ENCODE data around the gene SPP1.

Gene SPP1

DNA sequence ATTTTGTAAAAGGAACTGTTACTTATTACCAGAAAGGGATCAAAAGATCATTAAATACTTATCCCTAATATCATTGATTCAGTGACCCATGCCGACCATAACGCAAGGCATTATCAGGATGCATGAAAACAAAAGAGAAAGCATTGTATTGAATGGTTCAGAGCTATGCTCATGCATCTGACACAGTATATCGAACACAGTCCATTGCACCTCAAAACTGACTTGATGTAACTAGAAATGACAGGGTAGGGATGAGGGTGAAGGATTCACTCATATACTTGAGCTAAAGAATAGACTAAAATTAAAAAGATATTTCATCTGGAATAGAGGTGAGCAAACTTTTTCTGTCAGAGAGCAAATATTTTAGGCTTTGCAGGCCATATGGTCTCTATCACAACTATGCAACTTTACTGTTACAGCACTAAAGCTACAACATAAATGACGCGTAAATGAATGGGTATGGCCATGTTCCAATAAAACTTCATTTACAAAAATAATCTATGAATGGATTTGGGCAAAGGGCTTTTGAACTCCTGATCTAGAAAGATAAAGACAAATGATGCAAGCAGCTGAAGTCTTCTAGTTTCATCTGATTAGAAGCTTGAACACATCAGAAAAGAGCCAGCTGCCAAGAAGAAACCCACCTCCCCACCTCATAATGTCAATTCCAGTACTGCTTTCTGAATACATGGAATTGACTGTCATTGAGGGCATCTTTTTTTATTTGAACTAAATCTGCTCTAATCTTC, 12.9 kb upstream of the SPP1 start:
- Histone ChIP-seq H3K36me3 (ENCODE audit: low read depth) (no peaks in the 10 kb centered on the region), H3K27ac (ENCODE audit: poor library complexity, severe bottlenecking) (no peak overlapping the region), H3K9me3 (ENCODE audit: severe bottlenecking) (no peaks in the 10 kb centered on the region), H3K4me3 (ENCODE audit: severe bottlenecking) (no peak overlapping the region), H3K4me1 (ENCODE audit: insufficient read depth, poor library complexity, severe bottlenecking) (no peaks in the 10 kb centered on the region), H3K27me3 (ENCODE audit: insufficient read depth, poor library complexity, severe bottlenecking) (no peaks in the 10 kb centered on the region)
- DNase-seq (ENCODE audit: low spot score) (no peak), ATAC-seq (ENCODE audit: low read depth) (no peak)
- TF ChIP-seq, protein P1, sequence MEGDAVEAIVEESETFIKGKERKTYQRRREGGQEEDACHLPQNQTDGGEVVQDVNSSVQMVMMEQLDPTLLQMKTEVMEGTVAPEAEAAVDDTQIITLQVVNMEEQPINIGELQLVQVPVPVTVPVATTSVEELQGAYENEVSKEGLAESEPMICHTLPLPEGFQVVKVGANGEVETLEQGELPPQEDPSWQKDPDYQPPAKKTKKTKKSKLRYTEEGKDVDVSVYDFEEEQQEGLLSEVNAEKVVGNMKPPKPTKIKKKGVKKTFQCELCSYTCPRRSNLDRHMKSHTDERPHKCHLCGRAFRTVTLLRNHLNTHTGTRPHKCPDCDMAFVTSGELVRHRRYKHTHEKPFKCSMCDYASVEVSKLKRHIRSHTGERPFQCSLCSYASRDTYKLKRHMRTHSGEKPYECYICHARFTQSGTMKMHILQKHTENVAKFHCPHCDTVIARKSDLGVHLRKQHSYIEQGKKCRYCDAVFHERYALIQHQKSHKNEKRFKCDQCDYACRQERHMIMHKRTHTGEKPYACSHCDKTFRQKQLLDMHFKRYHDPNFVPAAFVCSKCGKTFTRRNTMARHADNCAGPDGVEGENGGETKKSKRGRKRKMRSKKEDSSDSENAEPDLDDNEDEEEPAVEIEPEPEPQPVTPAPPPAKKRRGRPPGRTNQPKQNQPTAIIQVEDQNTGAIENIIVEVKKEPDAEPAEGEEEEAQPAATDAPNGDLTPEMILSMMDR (IDR thresholded peaks at IDR 0.05; ENCODE audit: poor library complexity, severe bottlenecking): no peak

DNA sequence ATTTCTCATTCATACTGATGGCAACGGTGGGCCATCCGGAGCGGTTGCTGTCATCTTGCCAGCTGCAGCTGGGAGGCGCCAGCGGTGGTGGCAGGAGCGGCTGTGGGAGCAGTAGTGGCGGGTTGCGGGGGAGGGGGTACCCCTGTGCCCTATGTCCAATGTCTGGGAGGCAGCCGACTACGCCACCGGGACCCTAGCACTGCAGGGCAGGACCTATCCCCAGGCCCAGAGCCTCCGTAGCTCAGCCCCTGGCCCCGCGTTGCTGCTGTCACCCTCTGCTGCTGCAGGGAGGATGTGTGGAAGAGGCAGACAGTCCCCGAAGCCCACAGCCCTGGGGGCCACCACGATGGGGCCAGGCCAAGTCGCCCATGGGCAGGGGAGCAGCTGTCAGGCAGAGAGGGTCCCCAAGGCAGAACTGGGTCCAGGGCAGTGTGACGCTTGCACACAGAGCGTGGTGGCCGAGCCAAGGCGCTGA, 10.0 kb upstream of the SPP1 start:
- H3K27ac ChIP-seq (ENCODE audit: poor library complexity, severe bottlenecking): no peak overlapping the region
- DNase-seq (ENCODE audit: low spot score) (no peak), ATAC-seq (ENCODE audit: low read depth) (no peak)
- no peaks in the 10 kb centered on the region for H3K9me3 ChIP-seq (ENCODE audit: severe bottlenecking)
- TF ChIP-seq, protein P1 (IDR thresholded peaks at IDR 0.05; ENCODE audit: poor library complexity, severe bottlenecking): no peak
- no peaks in the 10 kb centered on the region for H3K4me1 ChIP-seq (ENCODE audit: insufficient read depth, poor library complexity, severe bottlenecking)
- no peaks in the 10 kb centered on the region for H3K36me3 ChIP-seq (ENCODE audit: low read depth)
- no peaks in the 10 kb centered on the region for H3K27me3 ChIP-seq (ENCODE audit: insufficient read depth, poor library complexity, severe bottlenecking)
- H3K4me3 ChIP-seq (ENCODE audit: severe bottlenecking): no peak overlapping the region

DNA sequence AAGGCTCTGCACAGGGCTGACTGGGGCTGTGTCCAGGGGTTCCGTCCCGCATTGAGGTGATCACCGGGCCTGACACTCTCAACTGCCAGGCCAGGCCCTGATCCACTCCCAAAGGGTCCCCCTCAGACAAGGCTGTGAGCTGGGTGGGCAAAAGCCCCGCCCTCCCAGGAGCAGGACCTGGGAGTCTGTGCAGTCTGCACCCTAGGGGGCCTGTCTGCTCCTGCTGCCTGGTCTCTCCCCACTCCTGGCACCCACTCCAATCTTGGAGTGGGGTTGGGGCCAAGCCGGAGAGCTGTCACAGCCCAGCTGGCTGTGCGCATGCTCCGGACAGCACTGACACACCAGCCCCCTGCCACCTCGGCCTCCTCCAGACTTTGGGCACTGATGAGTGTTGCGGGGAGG, 9.4 kb upstream of the SPP1 start:
- DNase-seq (ENCODE audit: low spot score) (no peak), ATAC-seq (ENCODE audit: low read depth) (no peak)
- TF ChIP-seq, protein P1 (IDR thresholded peaks at IDR 0.05; ENCODE audit: poor library complexity, severe bottlenecking): no peak

DNA sequence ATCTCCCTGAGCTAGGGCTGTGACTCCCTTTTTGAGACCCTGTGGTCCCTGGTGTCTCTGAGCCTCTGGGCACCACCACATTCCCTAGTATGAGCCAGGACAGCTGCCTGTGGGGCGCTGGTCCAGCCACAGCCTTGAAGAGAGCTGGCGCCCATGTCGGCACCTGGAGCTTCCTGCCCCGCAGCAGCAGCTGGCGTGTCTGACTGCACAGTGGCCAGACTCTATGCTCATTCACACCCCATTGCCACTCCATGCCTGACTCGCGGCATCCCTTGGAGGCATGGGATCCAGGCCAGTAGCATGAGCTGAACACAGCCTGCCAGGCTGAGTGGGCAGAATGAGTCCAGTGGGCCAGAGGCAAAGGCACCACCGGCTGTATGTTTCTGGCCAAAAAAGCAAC, 8.3 kb upstream of the SPP1 start:
- Histone ChIP-seq H3K4me1 (ENCODE audit: insufficient read depth, poor library complexity, severe bottlenecking) (no peaks in the 10 kb centered on the region), H3K9me3 (ENCODE audit: severe bottlenecking) (no peaks in the 10 kb centered on the region), H3K27me3 (ENCODE audit: insufficient read depth, poor library complexity, severe bottlenecking) (no peaks in the 10 kb centered on the region), H3K36me3 (ENCODE audit: low read depth) (no peaks in the 10 kb centered on the region), H3K27ac (ENCODE audit: poor library complexity, severe bottlenecking) (no peak overlapping the region), H3K4me3 (ENCODE audit: severe bottlenecking) (no peak overlapping the region)
- TF ChIP-seq, protein P1 (IDR thresholded peaks at IDR 0.05; ENCODE audit: poor library complexity, severe bottlenecking): no peak
- DNase-seq (ENCODE audit: low spot score): no peak
- no peak for ATAC-seq (ENCODE audit: low read depth)

More for the DNA sequence above, 9.4 kb upstream of the SPP1 start:
- Histone ChIP-seq H3K36me3 (ENCODE audit: low read depth) (no peaks in the 10 kb centered on the region), H3K27ac (ENCODE audit: poor library complexity, severe bottlenecking) (no peak overlapping the region), H3K4me1 (ENCODE audit: insufficient read depth, poor library complexity, severe bottlenecking) (no peaks in the 10 kb centered on the region), H3K9me3 (ENCODE audit: severe bottlenecking) (no peaks in the 10 kb centered on the region), H3K27me3 (ENCODE audit: insufficient read depth, poor library complexity, severe bottlenecking) (no peaks in the 10 kb centered on the region), H3K4me3 (ENCODE audit: severe bottlenecking) (no peak overlapping the region)

DNA sequence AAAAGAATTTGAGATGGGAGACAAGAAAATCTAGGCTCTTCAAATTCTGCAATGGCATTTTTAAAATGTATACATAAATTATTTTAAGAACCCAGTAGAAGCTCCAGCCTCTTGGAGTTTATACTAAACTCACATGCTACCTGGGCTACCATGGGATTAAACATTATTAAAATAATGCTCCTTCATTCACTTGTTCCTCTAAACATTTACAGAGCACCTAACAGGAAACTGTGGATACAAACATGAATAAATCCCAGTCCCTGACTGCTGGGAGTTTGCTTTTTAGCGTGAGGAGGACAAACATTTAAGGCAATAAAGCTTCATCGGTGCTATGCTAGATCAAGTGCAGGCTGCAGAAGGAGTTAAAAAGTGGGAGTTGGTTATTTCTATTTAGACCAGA, 5.4 kb upstream of the SPP1 start:
- Histone ChIP-seq H3K36me3 (ENCODE audit: low read depth) (no peaks in the 10 kb centered on the region), H3K4me3 (ENCODE audit: severe bottlenecking) (no peak overlapping the region), H3K27me3 (ENCODE audit: insufficient read depth, poor library complexity, severe bottlenecking) (no peaks in the 10 kb centered on the region), H3K9me3 (ENCODE audit: severe bottlenecking) (no peaks in the 10 kb centered on the region), H3K27ac (ENCODE audit: poor library complexity, severe bottlenecking) (no peak overlapping the region), H3K4me1 (ENCODE audit: insufficient read depth, poor library complexity, severe bottlenecking) (peaks cover 17% of the 10 kb centered on the region)
- TF ChIP-seq, protein P1 (IDR thresholded peaks at IDR 0.05; ENCODE audit: poor library complexity, severe bottlenecking): no peak
- ATAC-seq (ENCODE audit: low read depth): no peak
- DNase-seq (ENCODE audit: low spot score): no peak

All from RWPE2 (cell line).